Natural killer cell (primary cell): Measurements from ENCODE around the gene HRC. TPM values are rescaled to one million over a fixed set of nuclear protein-coding genes. Genes with fewer than 3 reads are reported as not detected.

Source experiments
- ATAC-seq, 3 donors: fragments of 150-1000 bp in 2 of 3; fragments of 200-7000 bp in 1 of 3; cut with Tn5 transposase; 1 replicate in 1 of 3; 2 replicates in 2 of 3; pipeline ENCODE4 v1.10.0; 2021; ENCODE audit warnings: mild to moderate bottlenecking in 2 of 3, moderate library complexity in 2 of 3
- DNase-seq, 2 donors: peaks; one replicate each; pipeline versions ENCODE4 v3.0.0 to v3.0.0-alpha.2; 2013 to 2021; ENCODE audit warnings: mixed read lengths in 1 of 2
- H3K27ac ChIP-seq: one replicate; pipeline ENCODE4 v1.5.1; 2013; ENCODE audit warnings: mild to moderate bottlenecking, low read length
- H3K27me3 ChIP-seq: one replicate; pipeline ENCODE4 v1.6.1; 2013; ENCODE audit warnings: low read length; ENCODE audit not compliant: control insufficient read depth, insufficient read depth
- H3K36me3 ChIP-seq: one replicate; pipeline ENCODE4 v1.6.1; 2013; ENCODE audit warnings: low read length; ENCODE audit not compliant: control insufficient read depth, insufficient read depth
- H3K4me1 ChIP-seq: one replicate; pipeline ENCODE4 v1.6.1; 2013; ENCODE audit warnings: low read length; ENCODE audit not compliant: control insufficient read depth, insufficient read depth
- H3K4me3 ChIP-seq: one replicate; pipeline ENCODE4 v1.5.1; 2013; ENCODE audit warnings: low read length
- H3K9me3 ChIP-seq: one replicate; pipeline ENCODE4 v1.6.1; 2013; ENCODE audit warnings: low read length; ENCODE audit not compliant: control insufficient read depth, insufficient read depth
- H3K27ac Mint-ChIP-seq, 2 donors: one replicate each; pipeline ENCODE4 v1.8.0; 2022; ENCODE audit warnings: mild to moderate bottlenecking in 2 of 2, mixed read lengths in 2 of 2, moderate library complexity in 1 of 2
- H3K27me3 Mint-ChIP-seq, 2 donors: one replicate each; pipeline ENCODE4 v1.8.0; 2022; ENCODE audit warnings: low read depth in 2 of 2, mixed read lengths in 2 of 2
- H3K36me3 Mint-ChIP-seq: one replicate; pipeline ENCODE4 v1.8.0; 2022; ENCODE audit warnings: mixed read lengths
- H3K4me1 Mint-ChIP-seq, 2 donors: one replicate each; pipeline ENCODE4 v1.8.0; 2022; ENCODE audit warnings: mixed read lengths in 2 of 2
- H3K4me3 Mint-ChIP-seq: one replicate; pipeline ENCODE4 v1.8.0; 2022; ENCODE audit warnings: mild to moderate bottlenecking, moderate library complexity, mixed read lengths
- H3K9me3 Mint-ChIP-seq, 2 donors: one replicate each; pipeline ENCODE4 v1.8.0; 2022; ENCODE audit warnings: mixed read lengths in 2 of 2
- CTCF ChIP-seq: fragments of 200-600 bp; IDR thresholded peaks from one replicate; pipeline ENCODE4 v1.8.0; 2022; ENCODE audit warnings: antibody characterized with exemption
- WGBS: methylation state at CpG from one replicate; pipeline ENCODE4 v1.1.7; 2013; ENCODE audit warnings: missing lambda C conversion rate; ENCODE audit not compliant: insufficient coverage; 5-methylcytosine and 5-hydroxymethylcytosine counted together
- intact Hi-C: fragments of 100-400 bp; cut with micrococcal nuclease; formaldehyde crosslinking; loops from one replicate; pipeline ENCODE4 v1.14.2; 2022
- total RNA-seq, 4 donors: library from RNA; stranded (reverse); fragments of 120-200 nt in 1 of 4; gene quantifications; one replicate each; pipeline versions ENCODE4 v1.2.3 to v1.2.4, GENCODE V29; 2013 to 2022

Gene HRC
- total RNA-seq, 3 donors from 2014 or later (not counting 1 experiment from before 2014, with no cell fraction given), result not detected

GRCh38 chr19:49103331-49104085, 51.7 kb downstream of the HRC start:
- peaks cover 72% of the 10 kb centered on the region for H3K36me3 ChIP-seq
- no peak overlapping the region for H3K4me3 Mint-ChIP-seq
- DNase-seq, result no peak
- H3K4me1 Mint-ChIP-seq, result peaks cover 12 to 29% of the 10 kb centered on the region in 2 donors
- H3K4me1 ChIP-seq, result no peaks in the 10 kb centered on the region
- H3K9me3 ChIP-seq, result no peaks in the 10 kb centered on the region
- TF ChIP-seq CTCF, result no peak
- ATAC-seq, result no peak
- H3K27me3 ChIP-seq, result no peaks in the 10 kb centered on the region
- intact Hi-C loops, result no loop called here
- 90% methylated on average over 32 of the region's 33 CpGs for WGBS
- no peak overlapping the region for H3K27ac ChIP-seq
- no peaks in the 10 kb centered on the region for H3K9me3 Mint-ChIP-seq
- peaks cover 11% of the 10 kb centered on the region for H3K36me3 Mint-ChIP-seq
- no peak overlapping the region for H3K27ac Mint-ChIP-seq
- H3K4me3 ChIP-seq, result no peak overlapping the region
- H3K27me3 Mint-ChIP-seq, result no peaks in the 10 kb centered on the region

GRCh38 chr19:49102303-49102702, 52.9 kb downstream of the HRC start:
- Histone ChIP-seq H3K4me3 (no peak overlapping the region), H3K27ac (no peak overlapping the region), H3K4me1 (no peaks in the 10 kb centered on the region), H3K36me3 (peaks cover 75% of the 10 kb centered on the region), H3K27me3 (no peaks in the 10 kb centered on the region), H3K9me3 (no peaks in the 10 kb centered on the region)
- Mint-ChIP-seq H3K27me3 (no peaks in the 10 kb centered on the region), H3K4me1 (peaks cover 12 to 34% of the 10 kb centered on the region in 2 donors), H3K27ac (no peak overlapping the region), H3K4me3 (no peak overlapping the region), H3K36me3 (peaks cover 9% of the 10 kb centered on the region), H3K9me3 (no peaks in the 10 kb centered on the region)
- DNase-seq, result no peak
- intact Hi-C loops, result no loop called here
- no peak for TF ChIP-seq CTCF
- WGBS, result 96% methylated on average over 12 of the region's 12 CpGs
- no peak for ATAC-seq

Other genes with a start within 250 kb of the HRC start
- gene DHDH, start 221.7 kb downstream of the HRC start, total RNA-seq, result not detected
- 100 to 1,000 TPM; 117 to 133 (median 120) TPM for gene BAX, start 200.5 kb downstream of the HRC start, total RNA-seq
- gene FTL, start 190.1 kb downstream of the HRC start, total RNA-seq, result 1,000 to 10,000 TPM in 2 of 3 donors, 100 to 1,000 TPM in 1; 554 to 1,168 (median 1,024) TPM
- gene GYS1, start 162.1 kb downstream of the HRC start, total RNA-seq, result 10 to 100 TPM; 31.6 to 34.5 (median 34.4) TPM
- 10 to 100 TPM; 23.6 to 28.3 (median 26.5) TPM for gene RUVBL2, start 161.5 kb downstream of the HRC start, total RNA-seq
- gene LHB, start 138.3 kb downstream of the HRC start, total RNA-seq, result 1 to 10 TPM in 1 of 3 donors, not detected in 2; 1.4 TPM
- not detected for gene CGB3, start 131.1 kb downstream of the HRC start, total RNA-seq
- gene CGB2, start 123.5 kb downstream of the HRC start, total RNA-seq, result not detected
- not detected for gene CGB1, start 118.5 kb downstream of the HRC start, total RNA-seq
- not detected for gene CGB5, start 111.5 kb downstream of the HRC start, total RNA-seq
- gene CGB8, start 106.3 kb downstream of the HRC start, total RNA-seq, result not detected
- gene CGB7, start 97.6 kb downstream of the HRC start, total RNA-seq, result not detected
- gene NTF4, start 90.6 kb downstream of the HRC start, total RNA-seq, result not detected
- gene KCNA7, start 82.7 kb downstream of the HRC start, total RNA-seq, result not detected
- gene SNRNP70, start 69.9 kb downstream of the HRC start, total RNA-seq, result 100 to 1,000 TPM; 244 to 312 (median 299) TPM
- gene LIN7B, start 41.0 kb downstream of the HRC start, total RNA-seq, result 1 to 10 TPM; 6.2 to 8.8 (median 6.5) TPM
- gene C19orf73, start 36.3 kb downstream of the HRC start, total RNA-seq, result 1 to 10 TPM; 2.3 to 2.7 (median 2.7) TPM
- gene PPFIA3, start 35.9 kb downstream of the HRC start, total RNA-seq, result 1 to 10 TPM; 5.3 to 5.5 (median 5.3) TPM
- gene TRPM4, start 2.4 kb upstream of the HRC start, total RNA-seq, result under 1 TPM in 1 of 3 donors, not detected in 2; 0.20 TPM
- 10 to 100 TPM in 2 of 3 donors, 1 to 10 TPM in 1; 7.2 to 11.5 (median 10.8) TPM for gene SLC6A16, start 169.8 kb upstream of the HRC start, total RNA-seq
- 100 to 1,000 TPM; 322 to 392 (median 359) TPM for gene CD37, start 180.0 kb upstream of the HRC start, total RNA-seq
- gene TEAD2, start 207.0 kb upstream of the HRC start, total RNA-seq, result not detected
- gene DKKL1, start 208.5 kb upstream of the HRC start, total RNA-seq, result not detected
- gene KASH5, start 232.9 kb upstream of the HRC start, total RNA-seq, result under 1 TPM in 2 of 3 donors, not detected in 1; 0.73 to 0.80 TPM